ENCODE measurements around the gene CD33. TPM values are rescaled to one million over a fixed set of nuclear protein-coding genes. Genes with fewer than 3 reads are reported as not detected.

Gene CD33
- total RNA-seq, 1 experiment from 2014 or later = 0.35 TPM

GRCh38 chr19:51253088-51253806 is 28.4 kb downstream of the CD33 start:
- no CpG with 5 or more reads among the region's 1 CpG for WGBS (ENCODE audit: extremely low coverage, insufficient read length, low lambda C conversion rate)
- Mint-ChIP-seq H3K27ac (no peak overlapping the region), H3K4me3 (no peak overlapping the region), H3K27me3 (ENCODE audit: low read depth) (peaks cover 2% of the 10 kb centered on the region; the same call in 1 of the 2 replicates), H3K36me3 (ENCODE audit: insufficient read depth in 1 of 3, low read depth in 3 of 3) (peaks cover 0 to 4% (median 0%) of the 10 kb centered on the region in 3 experiments; a peak in 2 of 7 replicates), H3K9me3 (peaks cover 4 to 32% of the 10 kb centered on the region in 2 experiments; a peak in 4 of 5 replicates), H3K4me1 (peaks cover 3% of the 10 kb centered on the region in 2 experiments; a peak in 3 of 4 replicates)
- Histone ChIP-seq H2BK5ac (ENCODE audit: insufficient read length, low read length) (no peak overlapping the region), H3T11ph (ENCODE audit: low read length) (no peak overlapping the region), H3K4me2 (ENCODE audit: insufficient read depth, insufficient read length, low read length) (no peak overlapping the region), H3K27me3 (ENCODE audit: insufficient read depth, low read length) (no peaks in the 10 kb centered on the region), H3K14ac (ENCODE audit: insufficient read depth, low read length) (no peak overlapping the region), H2BK20ac (ENCODE audit: low read depth, low read length, poor library complexity, severe bottlenecking) (no peak overlapping the region), H3K23ac (ENCODE audit: insufficient read length, low read depth, low read length) (no peak overlapping the region), H3K23me2 (ENCODE audit: insufficient read length, low read depth, low read length, poor library complexity, severe bottlenecking) (no peaks in the 10 kb centered on the region), H4K8ac (replicated peaks; ENCODE audit: insufficient read length, low read depth, low read length) (no peak overlapping the region), H3K79me1 (ENCODE audit: insufficient read depth, low read depth, low read length, poor library complexity, severe bottlenecking) (no peaks in the 10 kb centered on the region), H4K5ac (ENCODE audit: insufficient read length, low read depth, low read length) (no peak overlapping the region), H2AK5ac (ENCODE audit: insufficient read length, low read length) (no peak overlapping the region), H4K20me1 (ENCODE audit: control insufficient read depth, insufficient read depth, insufficient read length) (no peaks in the 10 kb centered on the region), H3K4me1 (ENCODE audit: insufficient read depth, low read length) (no peaks in the 10 kb centered on the region), H3K27ac (ENCODE audit: insufficient read length, low read depth, low read length) (no peak overlapping the region), H2AFZ (ENCODE audit: low read length) (no peak overlapping the region), H3K4ac (ENCODE audit: low read depth, low read length) (no peak overlapping the region), H3K18ac (ENCODE audit: insufficient read length, low read depth, low read length) (no peak overlapping the region), H3K9me3 (ENCODE audit: control insufficient read depth, low read depth, low read length) (no peaks in the 10 kb centered on the region), H3K9ac (ENCODE audit: extremely low read depth, insufficient read length, low read length) (no peak overlapping the region), H4K91ac (ENCODE audit: insufficient read length, low read depth, low read length) (no peak overlapping the region), H2BK15ac (ENCODE audit: low read depth, low read length) (no peak overlapping the region), H2BK12ac (ENCODE audit: insufficient read length, low read depth, low read length) (no peak overlapping the region), H3K79me2 (ENCODE audit: insufficient read depth, low read length) (no peaks in the 10 kb centered on the region), H3K56ac (ENCODE audit: insufficient read length, low read depth, low read length) (no peak overlapping the region), H2BK120ac (ENCODE audit: low read depth, low read length, poor library complexity, severe bottlenecking) (no peak overlapping the region)
- DNase-seq = no peak
- TF ChIP-seq CTCF (conservative IDR thresholded peaks at IDR 0.05) = no peak

Measured in H9 (cell line).